SK-N-MC (cell line): Measurements from ENCODE around the gene FXYD7.

ENCODE experiments used
- DNase-seq: peaks from one replicate; pipeline ENCODE4 v3.0.0-alpha.2; 2011; ENCODE audit warnings: low read depth, low spot score
- H3K27ac ChIP-seq: fragments of 200-600 bp; sonication (generic); 2 replicates; pipeline ENCODE4 v1.5.1; 2016; ENCODE audit warnings: mixed run types
- H3K36me3 ChIP-seq: fragments of 200-600 bp; sonication (generic); 2 replicates; pipeline ENCODE4 v1.6.1; 2017; ENCODE audit warnings: antibody characterized with exemption, low read length, mixed read lengths; ENCODE audit not compliant: insufficient read depth
- H3K4me3 ChIP-seq: fragments of 200-600 bp; sonication (generic); 2 replicates; pipeline ENCODE4 v1.5.1; 2016
- H3K9ac ChIP-seq: fragments of 200-600 bp; sonication (generic); 2 replicates; pipeline ENCODE4 v1.8.0; 2017; ENCODE audit warnings: mixed run types, mixed read lengths; ENCODE audit not compliant: insufficient read length
- H3K9me3 ChIP-seq: fragments of 200-600 bp; sonication (generic); 2 replicates; pipeline ENCODE4 v1.6.1; 2017; ENCODE audit warnings: low read depth, mild to moderate bottlenecking, antibody characterized with exemption, low read length, moderate library complexity, mixed read lengths
- EZH2 ChIP-seq: fragments of 200-600 bp; sonication (generic); IDR thresholded peaks from one replicate; pipeline ENCODE4 v1.6.1; 2017; ENCODE audit warnings: antibody characterized with exemption
- FOXP2 ChIP-seq: optimal IDR thresholded peaks from 2 replicates; pipeline ENCODE3; 2011; ENCODE audit warnings: mild to moderate bottlenecking, moderate library complexity; ENCODE audit not compliant: insufficient read depth; ENCODE audit errors: extremely low read length, control extremely low read depth
- POLR2AphosphoS5 ChIP-seq: IDR thresholded peaks from 2 replicates; pipeline ENCODE4 v1.6.1; 2012; ENCODE audit warnings: mild to moderate bottlenecking, low read depth, low read length, borderline replicate concordance

The FXYD7 gene

GRCh38 chr19:35136977-35137702 lies 5.9 kb upstream of the FXYD7 start:
- no peak for DNase-seq
- no peak overlapping the region for H3K27ac ChIP-seq
- H3K9ac ChIP-seq: no peak overlapping the region
- no peaks in the 10 kb centered on the region for H3K36me3 ChIP-seq
- H3K9me3 ChIP-seq: no peaks in the 10 kb centered on the region
- TF ChIP-seq POLR2AphosphoS5: no peak
- TF ChIP-seq EZH2: peak; percentile 39
- H3K4me3 ChIP-seq: no peak overlapping the region

GRCh38 chr19:35138305-35138892 lies 4.7 kb upstream of the FXYD7 start, which contains the start of gene FXYD1:
FXYD1 (plus strand) TSS chr19:35138824; CDS start chr19:35140080, 1,256 bp downstream.
- Histone ChIP-seq H3K9ac (no peak within 1 kb of the TSS), H3K27ac (no peak within 1 kb of the TSS), H3K36me3 (no peaks in the 10 kb centered on the region), H3K4me3 (no peak within 1 kb of the TSS), H3K9me3 (no peaks in the 10 kb centered on the region)
- no peak for TF ChIP-seq POLR2AphosphoS5
- TF ChIP-seq FOXP2: no peak
- no peak for DNase-seq

GRCh38 chr19:35140207-35140961 lies 2.7 kb upstream of the FXYD7 start:
- no peak overlapping the region for H3K27ac ChIP-seq
- DNase-seq: no peak
- no peak overlapping the region for H3K9ac ChIP-seq
- H3K9me3 ChIP-seq: no peaks in the 10 kb centered on the region
- no peak for TF ChIP-seq FOXP2
- no peak for TF ChIP-seq POLR2AphosphoS5
- no peak for TF ChIP-seq EZH2
- no peaks in the 10 kb centered on the region for H3K36me3 ChIP-seq
- H3K4me3 ChIP-seq: no peak overlapping the region

DNA sequence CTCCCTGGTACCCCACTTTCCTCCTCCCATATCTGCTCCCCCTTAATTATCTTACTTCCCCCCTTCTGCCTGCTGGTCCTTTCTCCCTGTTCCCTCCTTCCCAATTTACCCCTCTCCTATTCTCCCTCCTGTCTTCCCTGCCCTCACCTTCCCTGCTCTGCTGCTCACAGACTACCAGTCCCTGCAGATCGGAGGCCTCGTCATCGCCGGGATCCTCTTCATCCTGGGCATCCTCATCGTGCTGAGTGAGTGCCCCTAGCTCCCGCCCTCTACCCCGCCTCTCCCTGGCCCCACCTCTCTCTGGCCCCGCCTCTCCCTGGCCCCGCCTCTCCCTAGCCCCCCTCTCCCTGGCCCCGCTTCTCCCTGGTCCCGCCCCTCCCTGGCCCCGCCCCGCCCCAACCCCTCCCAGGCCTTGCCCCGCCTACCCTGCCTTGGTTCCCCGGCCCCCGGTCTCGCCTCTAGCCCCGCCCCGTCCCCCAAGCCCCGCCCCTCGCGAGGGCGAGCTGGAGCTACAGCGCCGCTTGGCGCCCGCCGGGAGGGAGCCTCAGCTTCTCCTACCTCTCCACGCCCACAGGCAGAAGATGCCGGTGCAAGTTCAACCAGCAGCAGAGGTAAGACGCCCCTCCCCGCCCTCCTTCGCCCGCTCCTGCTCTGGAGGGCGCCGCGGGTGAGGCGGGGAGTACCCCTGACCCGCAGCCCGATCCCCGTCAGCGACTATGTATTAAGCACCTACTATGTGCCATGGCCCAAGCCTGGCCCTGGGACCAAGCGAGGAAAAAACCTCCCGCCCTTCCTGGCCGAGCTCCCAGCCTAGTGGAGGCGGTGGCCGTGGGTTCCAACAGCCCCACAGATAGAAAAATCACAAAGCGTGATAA lies 1.9 kb upstream of the FXYD7 start:
- H3K36me3 ChIP-seq: no peaks in the 10 kb centered on the region
- no peak overlapping the region for H3K27ac ChIP-seq
- no peak overlapping the region; the same call in 1 of the 2 replicates for H3K4me3 ChIP-seq
- no peak overlapping the region for H3K9ac ChIP-seq
- no peaks in the 10 kb centered on the region for H3K9me3 ChIP-seq
- TF ChIP-seq FOXP2 (no peak), POLR2AphosphoS5 (no peak), EZH2 (no peak)
- DNase-seq: no peak

DNA sequence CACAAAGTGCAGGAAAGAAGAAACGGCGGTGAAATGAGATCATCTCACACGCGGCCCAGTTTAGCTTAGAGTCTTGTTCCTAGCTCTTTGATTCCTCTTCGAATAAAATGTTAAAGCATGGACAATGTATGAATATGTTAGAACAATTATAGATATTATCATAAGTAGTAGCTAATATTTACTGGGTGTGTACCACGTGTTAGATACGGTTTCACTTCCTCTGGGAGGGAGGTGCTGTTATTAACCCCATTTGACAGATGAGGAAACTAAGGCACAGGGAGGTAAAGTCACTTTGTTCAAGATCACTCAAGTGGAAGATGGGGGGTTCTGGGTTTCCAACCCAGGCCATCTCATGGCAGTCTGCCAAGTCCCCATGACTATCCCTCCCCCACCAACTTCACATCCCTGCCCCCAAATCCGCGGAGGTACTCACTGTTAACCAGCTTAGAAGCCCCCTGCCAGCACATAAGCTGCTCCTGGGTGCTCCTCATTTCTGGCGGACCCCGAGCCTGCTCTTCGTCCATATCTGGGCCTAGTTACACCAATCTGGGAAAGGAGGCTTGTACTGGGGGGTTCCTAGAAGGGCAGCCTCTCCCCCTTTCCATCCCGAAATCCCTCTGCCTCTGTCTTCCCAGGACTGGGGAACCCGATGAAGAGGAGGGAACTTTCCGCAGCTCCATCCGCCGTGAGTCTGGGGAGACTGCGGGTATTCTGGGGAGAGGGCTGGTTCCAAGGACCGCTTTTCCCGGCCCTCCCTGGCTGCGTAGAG lies 1.0 kb upstream of the FXYD7 start:
- Histone ChIP-seq H3K4me3 (peak overlapping the region; percentile 42; the same call in 1 of the 2 replicates), H3K36me3 (no peaks in the 10 kb centered on the region), H3K9me3 (no peaks in the 10 kb centered on the region), H3K9ac (no peak overlapping the region), H3K27ac (no peak overlapping the region)
- no peak for TF ChIP-seq EZH2
- TF ChIP-seq FOXP2: no peak
- no peak for TF ChIP-seq POLR2AphosphoS5
- no peak for DNase-seq

DNA sequence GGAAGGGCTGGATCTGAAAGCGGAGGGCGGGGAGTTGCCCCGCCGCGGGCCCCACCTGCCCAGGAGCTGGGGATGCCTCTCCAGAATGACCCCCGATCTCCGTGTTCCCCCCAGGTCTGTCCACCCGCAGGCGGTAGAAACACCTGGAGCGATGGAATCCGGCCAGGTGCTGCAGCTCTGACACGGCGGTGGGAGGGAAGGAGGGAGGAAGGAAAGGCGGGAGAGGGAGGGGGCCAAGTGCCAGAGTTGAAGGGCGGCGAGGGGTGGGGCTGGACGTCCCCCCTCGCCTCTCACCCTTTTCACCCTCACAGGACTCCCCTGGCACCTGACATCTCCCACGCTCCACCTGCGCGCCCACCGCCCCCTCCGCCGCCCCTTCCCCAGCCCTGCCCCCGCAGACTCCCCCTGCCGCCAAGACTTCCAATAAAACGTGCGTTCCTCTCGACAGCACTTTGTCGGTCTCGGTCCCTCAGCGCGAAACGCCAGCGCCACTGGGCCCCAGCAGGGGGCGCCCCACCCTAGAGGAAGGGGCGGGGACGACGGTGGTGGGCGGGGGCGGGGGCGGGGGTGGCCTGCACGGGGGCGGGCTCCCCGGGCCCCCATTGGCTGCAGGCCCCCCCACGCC lies 337 bp upstream of the FXYD7 start:
- Histone ChIP-seq H3K9me3 (no peaks in the 10 kb centered on the region), H3K27ac (no peak overlapping the region), H3K9ac (no peak overlapping the region), H3K36me3 (no peaks in the 10 kb centered on the region), H3K4me3 (peak overlapping the region; percentile 42; the same call in 1 of the 2 replicates)
- TF ChIP-seq FOXP2 (no peak), POLR2AphosphoS5 (no peak), EZH2 (no peak)
- DNase-seq: no peak

DNA sequence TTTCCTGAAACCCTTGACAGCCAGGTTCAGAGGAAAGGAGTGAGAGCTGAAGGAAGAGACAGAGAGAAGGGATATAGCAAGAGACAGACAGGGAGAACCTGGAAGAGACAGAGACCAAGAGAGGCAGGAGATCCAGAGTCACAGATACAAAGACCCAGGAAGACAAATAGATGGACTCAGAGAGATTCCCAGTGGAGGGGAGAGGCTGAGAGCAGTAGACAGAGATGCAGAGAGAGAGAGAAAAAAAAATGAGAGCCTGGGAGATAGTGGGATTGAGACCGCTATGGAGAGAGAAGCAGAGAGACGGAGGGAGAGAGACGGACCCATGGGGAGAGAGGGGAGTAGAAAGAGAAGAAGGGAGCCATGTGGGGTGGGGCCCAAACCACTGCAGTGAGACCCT lies 763 bp downstream of the FXYD7 start:
- no peak overlapping the region for H3K4me3 ChIP-seq
- H3K9ac ChIP-seq: no peak overlapping the region
- DNase-seq: no peak
- H3K36me3 ChIP-seq: no peaks in the 10 kb centered on the region
- TF ChIP-seq POLR2AphosphoS5 (no peak), FOXP2 (no peak), EZH2 (no peak)
- H3K9me3 ChIP-seq: no peaks in the 10 kb centered on the region
- H3K27ac ChIP-seq: no peak overlapping the region
